ENCODE data around the gene DGKZ. TPM values are rescaled to one million over a fixed set of nuclear protein-coding genes. Genes with fewer than 3 reads are reported as not detected.

Gene DGKZ
- total RNA-seq, 1 experiment from 2014 or later, result 57.9 TPM

DNA sequence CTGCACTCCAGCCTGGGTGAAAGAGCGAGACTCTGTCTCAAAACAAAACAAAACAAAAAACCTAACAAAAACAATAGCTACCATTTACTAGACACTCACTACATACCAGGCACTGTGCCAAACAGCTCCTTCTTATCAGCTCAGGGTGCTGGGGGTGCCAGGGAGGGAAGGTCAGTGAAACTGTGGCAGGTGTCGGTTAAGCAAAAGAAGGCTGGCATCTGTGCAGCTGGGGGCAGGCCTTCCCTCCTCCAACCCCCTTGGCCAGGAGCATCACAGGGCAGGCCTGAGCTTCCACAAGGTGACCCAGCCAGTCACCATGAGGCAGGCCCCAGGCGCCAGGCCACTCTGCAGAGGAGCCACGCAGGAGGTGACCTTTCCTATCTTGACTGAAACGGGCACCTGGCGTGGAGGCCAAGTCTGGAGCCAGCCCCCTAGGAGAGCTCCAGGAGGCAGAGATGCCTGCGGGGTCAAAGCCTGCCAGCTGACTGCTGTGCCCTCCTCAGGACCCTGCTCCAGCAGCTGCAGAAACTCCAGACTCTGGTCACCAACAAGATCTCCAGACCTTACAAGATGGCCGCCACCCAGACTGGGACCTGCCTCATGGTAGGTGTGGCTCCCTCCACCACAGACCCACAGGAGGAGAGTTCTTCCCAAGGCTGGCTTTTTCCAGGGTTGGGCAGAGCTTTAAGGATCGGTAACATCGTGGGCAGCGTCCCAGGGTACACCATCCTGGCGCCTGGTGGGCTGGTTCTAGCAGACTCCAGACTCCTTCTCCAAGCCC is 31.3 kb upstream of the DGKZ start:
- intact Hi-C loops (cut with micrococcal nuclease), result no loop called here
- ChIA-PET POLR2A (interaction anchor here (0.9 to 2.8 kb wide), 3 partner anchors 72 to 195 kb away, joined by 3 to 8 read pairs (median 4); no protein-coding TSS in a partner anchor), CTCF (interaction anchor here (0.5 to 18.4 kb wide), 18 partner anchors 9 to 493 kb away, joined by 3 to 374 read pairs (median 4); no protein-coding TSS in a partner anchor)
- Mint-ChIP-seq H3K27me3 (ENCODE audit: insufficient read depth, unreplicated experiment) (no peaks in the 10 kb centered on the region), H3K27ac (ENCODE audit: low read depth, unreplicated experiment) (no peak overlapping the region), H3K9me3 (ENCODE audit: unreplicated experiment) (no peaks in the 10 kb centered on the region), H3K4me1 (ENCODE audit: insufficient read depth, unreplicated experiment) (peaks cover 6% of the 10 kb centered on the region), H3K4me3 (ENCODE audit: unreplicated experiment) (no peak overlapping the region), H3K36me3 (ENCODE audit: insufficient read depth, unreplicated experiment) (no peaks in the 10 kb centered on the region)
- TF ChIP-seq, protein P1, sequence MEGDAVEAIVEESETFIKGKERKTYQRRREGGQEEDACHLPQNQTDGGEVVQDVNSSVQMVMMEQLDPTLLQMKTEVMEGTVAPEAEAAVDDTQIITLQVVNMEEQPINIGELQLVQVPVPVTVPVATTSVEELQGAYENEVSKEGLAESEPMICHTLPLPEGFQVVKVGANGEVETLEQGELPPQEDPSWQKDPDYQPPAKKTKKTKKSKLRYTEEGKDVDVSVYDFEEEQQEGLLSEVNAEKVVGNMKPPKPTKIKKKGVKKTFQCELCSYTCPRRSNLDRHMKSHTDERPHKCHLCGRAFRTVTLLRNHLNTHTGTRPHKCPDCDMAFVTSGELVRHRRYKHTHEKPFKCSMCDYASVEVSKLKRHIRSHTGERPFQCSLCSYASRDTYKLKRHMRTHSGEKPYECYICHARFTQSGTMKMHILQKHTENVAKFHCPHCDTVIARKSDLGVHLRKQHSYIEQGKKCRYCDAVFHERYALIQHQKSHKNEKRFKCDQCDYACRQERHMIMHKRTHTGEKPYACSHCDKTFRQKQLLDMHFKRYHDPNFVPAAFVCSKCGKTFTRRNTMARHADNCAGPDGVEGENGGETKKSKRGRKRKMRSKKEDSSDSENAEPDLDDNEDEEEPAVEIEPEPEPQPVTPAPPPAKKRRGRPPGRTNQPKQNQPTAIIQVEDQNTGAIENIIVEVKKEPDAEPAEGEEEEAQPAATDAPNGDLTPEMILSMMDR (IDR thresholded peaks at IDR 0.05; ENCODE audit: unreplicated experiment), result no peak
- no peak for DNase-seq (ENCODE audit: unreplicated experiment)
- no TSS peak for BruUV-seq (replicated peaks)

DNA sequence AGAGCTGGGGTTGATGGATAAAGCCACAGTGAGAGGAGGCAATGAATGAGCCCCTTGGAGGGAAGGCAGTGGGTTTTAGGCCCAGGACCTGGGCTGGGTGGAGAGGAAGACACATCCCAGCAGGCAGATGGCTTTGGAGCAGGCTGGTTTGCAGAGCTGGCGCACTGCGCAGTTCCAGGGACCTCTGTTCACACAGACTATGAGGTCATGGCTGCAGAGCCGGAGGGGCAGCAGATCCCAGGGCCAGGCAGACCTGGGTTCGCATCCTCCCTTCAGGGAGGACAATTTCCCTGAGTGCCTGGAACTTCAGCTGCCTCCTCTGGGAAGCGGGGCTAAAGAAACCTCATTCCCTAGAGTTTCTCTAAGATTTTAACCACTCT is 28.2 kb upstream of the DGKZ start:
- H3K27ac Mint-ChIP-seq (ENCODE audit: low read depth, unreplicated experiment), result peak overlapping the region; percentile 52
- H3K27me3 Mint-ChIP-seq (ENCODE audit: insufficient read depth, unreplicated experiment), result no peaks in the 10 kb centered on the region
- H3K4me1 Mint-ChIP-seq (ENCODE audit: insufficient read depth, unreplicated experiment), result peaks cover 19% of the 10 kb centered on the region
- intact Hi-C loops (cut with micrococcal nuclease), result no loop called here
- no peaks in the 10 kb centered on the region for H3K9me3 Mint-ChIP-seq (ENCODE audit: unreplicated experiment)
- no peak overlapping the region for H3K4me3 Mint-ChIP-seq (ENCODE audit: unreplicated experiment)
- POLR2A ChIA-PET, result interaction anchor here (0.6 kb wide), 1 partner anchor 683 kb away, joined by 3 read pairs; no protein-coding TSS in a partner anchor
- no TSS peak for BruUV-seq (replicated peaks)
- no peak for DNase-seq (ENCODE audit: unreplicated experiment)
- TF ChIP-seq, protein P1 (IDR thresholded peaks at IDR 0.05; ENCODE audit: unreplicated experiment), result no peak
- no peaks in the 10 kb centered on the region for H3K36me3 Mint-ChIP-seq (ENCODE audit: insufficient read depth, unreplicated experiment)
- CTCF ChIA-PET, result interaction anchor here (1.0 to 18.4 kb wide), 4 partner anchors 10 to 354 kb away, joined by 3 to 374 read pairs (median 14); no protein-coding TSS in a partner anchor

DNA sequence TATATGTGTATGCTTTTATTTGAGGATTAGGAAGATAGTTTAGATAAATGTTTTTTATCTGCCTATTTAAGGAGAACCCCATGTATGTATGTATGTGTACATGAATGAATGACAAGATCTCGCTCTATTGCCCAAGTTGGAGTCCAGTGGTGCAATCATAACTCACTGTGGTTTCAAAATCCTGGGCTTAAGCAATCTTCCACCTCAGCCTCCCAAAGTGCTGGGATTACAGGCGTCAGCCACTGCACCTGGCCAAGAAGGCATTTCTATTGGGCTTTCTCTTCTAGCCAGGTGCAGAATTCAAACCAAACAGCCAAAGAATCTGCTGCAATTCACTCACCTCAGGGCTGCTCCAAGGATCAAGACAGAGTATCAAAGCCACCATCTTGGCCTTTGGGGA is 25.5 kb upstream of the DGKZ start:
- H3K36me3 Mint-ChIP-seq (ENCODE audit: insufficient read depth, unreplicated experiment), result no peaks in the 10 kb centered on the region
- intact Hi-C loops (cut with micrococcal nuclease), result no loop called here
- peak overlapping the region; percentile 36 for H3K27ac Mint-ChIP-seq (ENCODE audit: low read depth, unreplicated experiment)
- peaks cover 8% of the 10 kb centered on the region for H3K27me3 Mint-ChIP-seq (ENCODE audit: insufficient read depth, unreplicated experiment)
- no peak overlapping the region for H3K4me3 Mint-ChIP-seq (ENCODE audit: unreplicated experiment)
- BruUV-seq (replicated peaks), result no TSS peak
- DNase-seq (ENCODE audit: unreplicated experiment), result peak; percentile 88
- TF ChIP-seq, protein P1 (IDR thresholded peaks at IDR 0.05; ENCODE audit: unreplicated experiment), result no peak
- H3K9me3 Mint-ChIP-seq (ENCODE audit: unreplicated experiment), result no peaks in the 10 kb centered on the region
- ChIA-PET POLR2A (interaction anchor here (2.2 kb wide), 1 partner anchor 79 kb away, joined by 8 read pairs; no protein-coding TSS in a partner anchor), CTCF (interaction anchor here (1.2 to 18.4 kb wide), 2 partner anchors 22 to 80 kb away, joined by 5 to 374 read pairs; no protein-coding TSS in a partner anchor)
- peaks cover 14% of the 10 kb centered on the region for H3K4me1 Mint-ChIP-seq (ENCODE audit: insufficient read depth, unreplicated experiment)

DNA sequence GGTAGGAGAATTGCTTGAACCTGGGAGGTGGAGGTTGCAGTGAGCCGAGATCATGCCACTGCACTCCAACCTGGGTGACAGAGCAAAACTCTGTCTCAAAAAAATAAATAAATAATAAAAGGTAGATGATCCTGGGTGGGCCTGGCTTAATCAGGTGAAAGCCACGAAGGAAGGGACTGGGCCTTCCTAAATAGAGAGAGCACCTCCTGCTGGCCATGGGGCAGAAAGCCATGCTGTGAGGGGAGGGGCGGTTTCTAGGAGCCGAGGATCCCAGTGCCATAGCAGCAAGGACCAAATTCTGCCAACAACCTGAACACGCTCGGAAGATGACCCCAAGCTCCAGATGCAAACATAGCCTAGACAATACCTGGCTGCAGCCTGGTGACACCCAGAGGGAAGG is 24.5 kb upstream of the DGKZ start:
- CTCF ChIA-PET, result interaction anchor here (0.7 to 18.4 kb wide), 4 partner anchors 9 to 318 kb away, joined by 3 to 374 read pairs (median 4); no protein-coding TSS in a partner anchor
- Mint-ChIP-seq H3K27ac (ENCODE audit: low read depth, unreplicated experiment) (no peak overlapping the region), H3K36me3 (ENCODE audit: insufficient read depth, unreplicated experiment) (no peaks in the 10 kb centered on the region), H3K27me3 (ENCODE audit: insufficient read depth, unreplicated experiment) (peaks cover 14% of the 10 kb centered on the region), H3K4me1 (ENCODE audit: insufficient read depth, unreplicated experiment) (peaks cover 18% of the 10 kb centered on the region), H3K9me3 (ENCODE audit: unreplicated experiment) (no peaks in the 10 kb centered on the region), H3K4me3 (ENCODE audit: unreplicated experiment) (no peak overlapping the region)
- TF ChIP-seq, protein P1 (IDR thresholded peaks at IDR 0.05; ENCODE audit: unreplicated experiment), result no peak
- intact Hi-C loops (cut with micrococcal nuclease), result no loop called here
- BruUV-seq (replicated peaks), result no TSS peak
- POLR2A ChIA-PET, result interaction anchor here (2.2 kb wide), 1 partner anchor 80 kb away, joined by 8 read pairs; no protein-coding TSS in a partner anchor
- no peak for DNase-seq (ENCODE audit: unreplicated experiment)

Data from MCF 10A (cell line).